ENCODE data around the gene NAV2. TPM values are rescaled to one million over a fixed set of nuclear protein-coding genes. Genes with fewer than 3 reads are reported as not detected.

NAV2 gene
- total RNA-seq, 2 donors from 2014 or later: 21.3 to 45.3 TPM

DNA sequence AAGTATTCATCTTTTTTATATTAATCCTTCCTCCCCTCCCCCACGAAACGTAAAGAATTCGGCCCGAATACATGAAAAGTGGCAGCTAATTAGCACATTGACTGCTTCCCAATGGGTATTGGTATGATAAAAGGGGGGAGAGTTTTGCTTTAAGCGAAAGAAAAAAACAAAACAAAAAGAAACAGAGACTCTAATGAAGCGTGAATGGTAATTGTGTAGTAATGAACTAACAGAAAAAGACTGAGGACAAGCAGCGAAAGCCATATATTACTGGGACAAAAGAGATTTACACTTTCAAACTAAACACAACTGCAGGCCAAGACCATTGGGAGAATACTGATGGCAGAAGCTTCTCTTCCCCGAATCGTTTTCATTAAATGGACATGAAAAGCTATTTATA, 445.1 kb downstream of the NAV2 start:
- no peak overlapping the region for H3K9ac ChIP-seq (ENCODE audit: low read depth in 2 of 2, low read length in 2 of 2)
- H3K9me3 ChIP-seq: no peaks in the 10 kb centered on the region
- no peak overlapping the region for H3K27ac ChIP-seq
- H3K27me3 ChIP-seq: peaks cover 74% of the 10 kb centered on the region
- intact Hi-C loops (cut with DNase I): no loop called here
- H3K4me3 ChIP-seq: no peak overlapping the region
- no peak for DNase-seq
- TF ChIP-seq, protein P1, sequence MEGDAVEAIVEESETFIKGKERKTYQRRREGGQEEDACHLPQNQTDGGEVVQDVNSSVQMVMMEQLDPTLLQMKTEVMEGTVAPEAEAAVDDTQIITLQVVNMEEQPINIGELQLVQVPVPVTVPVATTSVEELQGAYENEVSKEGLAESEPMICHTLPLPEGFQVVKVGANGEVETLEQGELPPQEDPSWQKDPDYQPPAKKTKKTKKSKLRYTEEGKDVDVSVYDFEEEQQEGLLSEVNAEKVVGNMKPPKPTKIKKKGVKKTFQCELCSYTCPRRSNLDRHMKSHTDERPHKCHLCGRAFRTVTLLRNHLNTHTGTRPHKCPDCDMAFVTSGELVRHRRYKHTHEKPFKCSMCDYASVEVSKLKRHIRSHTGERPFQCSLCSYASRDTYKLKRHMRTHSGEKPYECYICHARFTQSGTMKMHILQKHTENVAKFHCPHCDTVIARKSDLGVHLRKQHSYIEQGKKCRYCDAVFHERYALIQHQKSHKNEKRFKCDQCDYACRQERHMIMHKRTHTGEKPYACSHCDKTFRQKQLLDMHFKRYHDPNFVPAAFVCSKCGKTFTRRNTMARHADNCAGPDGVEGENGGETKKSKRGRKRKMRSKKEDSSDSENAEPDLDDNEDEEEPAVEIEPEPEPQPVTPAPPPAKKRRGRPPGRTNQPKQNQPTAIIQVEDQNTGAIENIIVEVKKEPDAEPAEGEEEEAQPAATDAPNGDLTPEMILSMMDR (IDR thresholded peaks at IDR 0.05): no peak
- peaks cover 6% of the 10 kb centered on the region for H3K4me1 ChIP-seq
- H3K36me3 ChIP-seq: no peaks in the 10 kb centered on the region

DNA sequence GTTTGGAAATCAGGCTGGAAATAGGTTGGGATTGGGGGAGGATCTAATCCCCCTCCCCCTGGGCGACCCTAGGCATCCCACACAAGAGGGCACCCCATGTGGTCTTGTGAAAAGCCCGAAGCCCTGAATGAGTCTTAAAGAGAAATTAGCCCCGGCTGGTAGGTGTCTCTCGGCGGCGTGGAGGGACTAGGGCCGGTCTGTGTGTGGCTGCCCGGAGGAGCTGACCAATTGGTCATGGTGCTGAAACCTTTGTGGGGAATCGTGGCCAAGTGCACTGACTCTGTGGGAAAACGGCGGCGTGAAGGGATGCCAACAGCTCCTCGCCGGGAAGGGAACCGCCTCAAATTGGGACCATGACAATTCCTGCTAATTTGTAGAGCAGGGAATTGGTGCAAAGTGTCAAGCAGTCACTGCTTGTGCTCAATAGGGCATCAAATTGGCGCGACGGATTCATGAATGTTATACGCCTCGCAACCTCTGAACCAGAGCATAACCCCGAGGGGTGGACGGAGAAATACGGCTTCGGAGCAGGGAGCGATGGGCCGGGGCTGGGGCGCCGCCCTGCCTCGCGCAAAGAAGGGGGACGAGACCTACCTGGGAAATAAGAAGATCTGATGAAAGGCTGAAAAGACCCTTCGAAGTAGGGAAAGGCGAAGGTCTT, 446.1 kb downstream of the NAV2 start:
- Histone ChIP-seq H3K4me3 (no peak overlapping the region), H3K36me3 (no peaks in the 10 kb centered on the region), H3K4me1 (peaks cover 6% of the 10 kb centered on the region), H3K9me3 (no peaks in the 10 kb centered on the region), H3K9ac (ENCODE audit: low read depth in 2 of 2, low read length in 2 of 2) (no peak overlapping the region), H3K27me3 (peaks cover 84% of the 10 kb centered on the region), H3K27ac (no peak overlapping the region)
- intact Hi-C loops (cut with DNase I): no loop called here
- TF ChIP-seq, protein P1 (IDR thresholded peaks at IDR 0.05): no peak
- DNase-seq: no peak

DNA sequence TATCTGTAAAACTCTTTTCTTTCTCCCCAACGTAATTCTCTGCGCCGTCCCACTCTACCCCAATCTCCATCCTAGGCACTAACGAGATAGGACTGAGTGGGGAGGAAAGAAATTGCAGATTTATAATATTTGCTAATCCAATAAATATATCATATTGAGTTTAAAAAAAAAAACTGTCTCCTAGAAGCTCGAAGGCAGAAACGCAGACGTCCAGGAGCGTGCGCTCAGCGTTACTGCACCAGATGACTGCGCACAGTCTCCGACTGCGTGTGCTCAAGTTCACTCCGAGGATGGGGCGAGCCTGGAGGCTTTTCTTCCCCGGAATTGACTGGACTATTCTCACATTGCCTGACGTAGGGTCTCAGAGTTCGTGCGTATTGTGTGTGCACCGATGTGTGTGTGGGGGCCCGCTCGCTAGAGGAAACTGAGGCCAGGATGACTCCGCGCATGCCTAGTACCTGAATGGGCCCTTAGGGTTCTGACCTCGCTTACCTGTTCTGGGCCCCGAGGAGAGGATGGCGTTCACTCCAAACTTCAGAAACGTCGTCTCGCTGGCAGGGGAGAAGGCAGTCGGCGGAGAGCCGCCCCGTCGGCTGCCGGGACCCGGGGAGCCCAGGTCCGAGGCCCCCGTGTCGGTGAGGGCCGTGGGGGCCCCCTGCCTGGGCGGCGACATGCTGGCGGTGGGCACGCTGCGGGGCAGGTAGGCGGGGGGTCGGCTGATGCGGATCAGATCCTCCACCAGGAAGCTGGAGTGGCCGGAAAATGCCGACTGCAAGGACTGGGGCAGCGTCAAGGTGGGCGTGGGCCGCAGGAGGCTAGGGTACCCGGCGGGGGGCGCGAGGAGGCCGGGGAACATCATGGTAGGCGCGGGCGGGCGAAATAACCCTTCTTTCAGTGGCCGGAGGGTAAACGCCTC, 447.1 kb downstream of the NAV2 start:
- Histone ChIP-seq H3K36me3 (no peaks in the 10 kb centered on the region), H3K4me1 (peaks cover 6% of the 10 kb centered on the region), H3K27ac (no peak overlapping the region), H3K9ac (ENCODE audit: low read depth in 2 of 2, low read length in 2 of 2) (no peak overlapping the region), H3K9me3 (no peaks in the 10 kb centered on the region), H3K27me3 (peaks cover 87% of the 10 kb centered on the region), H3K4me3 (no peak overlapping the region)
- intact Hi-C loops (cut with DNase I): no loop called here
- DNase-seq: no peak
- TF ChIP-seq, protein P1 (IDR thresholded peaks at IDR 0.05): no peak

DNA sequence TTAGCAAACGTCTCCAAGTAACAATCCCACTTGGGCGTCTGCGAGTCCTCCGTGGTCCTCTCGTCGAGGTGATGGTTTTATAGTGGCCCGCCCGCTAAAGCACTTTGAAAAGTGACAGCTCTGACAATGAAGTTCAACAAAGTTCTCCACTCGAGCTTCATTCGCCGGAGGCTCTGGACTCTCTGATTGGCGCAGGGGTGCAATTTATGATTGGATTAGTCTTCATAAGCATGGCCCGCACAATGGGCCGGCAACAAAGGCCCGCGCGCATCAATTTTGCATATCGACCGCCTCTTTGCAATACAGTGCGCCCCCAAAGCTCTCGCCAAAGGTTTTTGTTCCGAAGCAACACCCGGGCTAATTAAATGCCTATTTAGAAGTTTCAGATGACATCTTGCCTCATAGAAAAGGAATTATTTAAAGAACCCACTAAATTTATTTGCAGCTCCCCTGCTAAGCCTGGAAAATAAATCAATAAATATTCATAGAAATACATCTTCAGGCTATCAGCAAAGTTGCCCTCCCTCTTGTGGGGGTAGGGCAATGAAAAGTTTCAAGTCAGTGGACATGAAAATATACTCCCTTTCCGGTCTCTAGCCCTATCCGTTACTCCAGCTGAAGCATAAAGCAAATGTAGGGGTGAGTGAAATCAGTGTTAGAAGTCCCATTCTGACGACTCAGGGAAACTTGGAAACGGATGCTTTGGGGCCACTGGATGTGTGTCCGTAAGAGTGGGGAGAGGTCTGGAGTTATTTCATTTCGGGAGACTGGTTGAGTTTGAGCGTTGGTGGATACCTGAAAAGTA, 448.0 kb downstream of the NAV2 start, which contains the start of gene DBX1:
TSS of gene DBX1 (minus strand) at position 51 of the 805 bp plus-strand sequence. CDS start 151 bp downstream, outside the sequence.
- H3K9me3 ChIP-seq: no peaks in the 10 kb centered on the region
- intact Hi-C loops (cut with DNase I): no loop called here

More for the DNA sequence above, 448.0 kb downstream of the NAV2 start, which contains the start of gene DBX1:
- Histone ChIP-seq H3K27ac (no peak within 1 kb of the TSS), H3K27me3 (peaks cover 87% of the 10 kb centered on the region), H3K4me1 (peaks cover 6% of the 10 kb centered on the region), H3K4me3 (no peak within 1 kb of the TSS), H3K36me3 (no peaks in the 10 kb centered on the region), H3K9ac (ENCODE audit: low read depth in 2 of 2, low read length in 2 of 2) (no peak within 1 kb of the TSS)
- no peak for DNase-seq
- TF ChIP-seq, protein P1 (IDR thresholded peaks at IDR 0.05): no peak

Measured in colonic mucosa (tissue), 4 donors.